HG02588 (cell line): ENCODE measurements around the gene DIS3L2.

Experiments
- ATAC-seq: cut with Tn5 transposase; IDR thresholded peaks from one replicate; pipeline ENCODE4 v1.9.1; 2021; ENCODE audit warnings: mild to moderate bottlenecking, moderate library complexity; ENCODE audit not compliant: unreplicated experiment

DIS3L2 gene

GRCh38 chr2:232052591-232052990 lies 91.1 kb downstream of the DIS3L2 start:
- ATAC-seq = no peak

- ATAC-seq = no peak
These were observed 92.3 kb downstream of the DIS3L2 start for GRCh38 chr2:232053777-232054176.

GRCh38 chr2:232058063-232058877 lies 96.8 kb downstream of the DIS3L2 start:
- no peak for ATAC-seq

GRCh38 chr2:232058931-232059330 lies 97.4 kb downstream of the DIS3L2 start:
- ATAC-seq = no peak

GRCh38 chr2:232061265-232061664 lies 99.8 kb downstream of the DIS3L2 start:
- no peak for ATAC-seq

GRCh38 chr2:232073026-232073425 lies 111.5 kb downstream of the DIS3L2 start:
- ATAC-seq = no peak

- no peak for ATAC-seq
These were observed 112.2 kb downstream of the DIS3L2 start for GRCh38 chr2:232073699-232074098.

GRCh38 chr2:232075080-232075479 lies 113.6 kb downstream of the DIS3L2 start:
- ATAC-seq = no peak

- no peak for ATAC-seq
These were observed 114.3 kb downstream of the DIS3L2 start for GRCh38 chr2:232075859-232076258.

- no peak for ATAC-seq
These were observed 114.8 kb downstream of the DIS3L2 start for GRCh38 chr2:232076272-232076671.

GRCh38 chr2:232076736-232077135 lies 115.2 kb downstream of the DIS3L2 start:
- no peak for ATAC-seq

- no peak for ATAC-seq
These were observed 123.7 kb downstream of the DIS3L2 start for GRCh38 chr2:232085164-232085563.

- no peak for ATAC-seq
These were observed 124.4 kb downstream of the DIS3L2 start for GRCh38 chr2:232085826-232086425.

- no peak for ATAC-seq
These were observed 127.3 kb downstream of the DIS3L2 start for GRCh38 chr2:232088771-232089170.

GRCh38 chr2:232094201-232094600 lies 132.7 kb downstream of the DIS3L2 start:
- no peak for ATAC-seq

GRCh38 chr2:232094883-232095282 lies 133.4 kb downstream of the DIS3L2 start:
- ATAC-seq = no peak

GRCh38 chr2:232097260-232097659 lies 135.7 kb downstream of the DIS3L2 start:
- ATAC-seq = no peak

- ATAC-seq = no peak
These were observed 136.2 kb downstream of the DIS3L2 start for GRCh38 chr2:232097758-232098157.

GRCh38 chr2:232102380-232102779 lies 140.9 kb downstream of the DIS3L2 start:
- ATAC-seq = no peak

- ATAC-seq = no peak
These were observed 141.7 kb downstream of the DIS3L2 start for GRCh38 chr2:232103140-232103737.

- no peak for ATAC-seq
These were observed 142.6 kb downstream of the DIS3L2 start for GRCh38 chr2:232104076-232104646.

- no peak for ATAC-seq
These were observed 150.0 kb downstream of the DIS3L2 start for GRCh38 chr2:232111551-232111950.
